Kidney (tissue), 14 donors: ENCODE results near the gene TBC1D12. TPM values are rescaled to one million over a fixed set of nuclear protein-coding genes. Genes with fewer than 3 reads are reported as not detected.

ENCODE experiments used
- DNase-seq, 5 donors: peaks; one replicate each; pipeline ENCODE4 v3.0.0-alpha.2; 2013 to 2020
- FAIRE-seq: peaks from 2 replicates; lab custom pipeline; 2012; peaks lifted over from hg19 to GRCh38; lab: Jason Lieb, UNC
- H3K27ac ChIP-seq, 2 donors: one replicate each; pipeline ENCODE4 v1.7.0; 2013; ENCODE audit warnings: low read depth in 2 of 2, low read length in 2 of 2, inconsistent platforms in 1 of 2
- H3K27me3 ChIP-seq: one replicate; pipeline ENCODE4 v1.7.1; 2013; ENCODE audit warnings: low read length, inconsistent platforms; ENCODE audit not compliant: control insufficient read depth, insufficient read depth
- H3K36me3 ChIP-seq, 3 donors: one replicate each; pipeline versions ENCODE4 v1.7.0 to v1.7.1; 2013; ENCODE audit warnings: low read length in 3 of 3, control low read depth in 1 of 3, inconsistent platforms in 1 of 3; ENCODE audit not compliant: insufficient read depth in 3 of 3, control insufficient read depth in 2 of 3
- H3K4me1 ChIP-seq, 3 donors: one replicate each; pipeline versions ENCODE4 v1.7.0 to v1.7.1; 2013; ENCODE audit warnings: low read length in 3 of 3, inconsistent platforms in 1 of 3, low read depth in 1 of 3; ENCODE audit not compliant: control insufficient read depth in 2 of 3, insufficient read depth in 2 of 3
- H3K4me3 ChIP-seq, 3 donors: one replicate each; pipeline versions ENCODE4 v1.7.0 to v1.8.1; 2013; ENCODE audit warnings: low read length in 3 of 3, control low read depth in 1 of 3, inconsistent platforms in 1 of 3
- H3K9ac ChIP-seq, 3 donors: one replicate each; pipeline versions ENCODE4 v1.7.0 to v1.7.1; 2013; ENCODE audit warnings: low read length in 3 of 3, control low read depth in 1 of 3, inconsistent platforms in 1 of 3
- H3K9me3 ChIP-seq, 3 donors: one replicate each; pipeline versions ENCODE4 v1.7.0 to v1.7.1; 2013; ENCODE audit warnings: low read length in 3 of 3, control low read depth in 1 of 3, inconsistent platforms in 1 of 3; ENCODE audit not compliant: control insufficient read depth in 2 of 3, insufficient read depth in 1 of 3
- CTCF ChIP-seq: IDR thresholded peaks from 3 replicates; pipeline ENCODE4 v1.5.1; 2012; ENCODE audit warnings: mild to moderate bottlenecking, moderate library complexity, borderline replicate concordance; ENCODE audit not compliant: insufficient read depth; ENCODE audit errors: extremely low read depth
- intact Hi-C: fragments of 100-400 bp; cut with DNase I; formaldehyde crosslinking; loops from one replicate; pipeline ENCODE4 v1.11.1; 2022
- polyA plus RNA-seq: library from polyadenylated mRNA; stranded (reverse); fragments of 350-450 nt; fragmentation: Illumina TruSeq; extraction: RNeasy Lipid Tissue Mini Kit (QIAGEN cat#74804); gene quantifications from one replicate; pipeline ENCODE4 v1.2.3, GENCODE V29; 2014; ENCODE audit warnings: low read depth, low replicate concordance; ENCODE audit not compliant: insufficient read depth
- total RNA-seq: library from RNA; stranded (reverse); fragmentation: NEBNext Ultra II Directional; extraction: Animal tissue kit (Norgen Biotek cat#: 25700); gene quantifications from one replicate; pipeline ENCODE4 v1.2.1, GENCODE V29; 2021
- donor health status: control.
- donor health status: control.
- donor health status: control.
- donor health status: control.
- donor health status: control.
- donor health status: DM: yes; HTN: yes; CAD: no.
- donor health status: Normal renal cell carcinoma (clear cell type).

TBC1D12 gene
- total and polyA plus RNA-seq, 2 donors from 2014 or later: 4.4 to 13.1 TPM

DNA sequence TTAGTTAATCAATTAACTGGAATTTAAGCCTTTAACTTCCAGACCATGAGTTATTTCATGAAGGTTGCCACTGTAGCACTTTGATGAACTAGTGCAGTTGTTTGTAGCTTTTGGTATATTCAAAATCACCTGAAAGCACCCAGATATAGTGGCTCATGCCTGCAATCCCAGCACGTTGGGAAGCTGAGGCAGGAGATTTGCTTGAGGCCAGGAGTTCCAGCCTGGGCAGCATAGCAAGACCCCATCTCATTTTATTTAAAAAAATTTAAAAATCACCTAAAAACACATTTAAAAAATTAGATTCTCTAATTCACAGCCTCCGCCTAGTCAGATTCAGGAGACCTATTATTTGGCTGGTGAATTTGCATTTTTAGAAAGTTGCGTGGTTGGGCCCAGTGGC lies 9.0 kb downstream of the TBC1D12 start:
- no peak for TF ChIP-seq CTCF
- Histone ChIP-seq H3K4me1 (peaks cover 0 to 8% (median 6%) of the 10 kb centered on the region in 3 donors), H3K9me3 (no peaks in the 10 kb centered on the region), H3K27ac (no peak overlapping the region), H3K9ac (no peak overlapping the region), H3K36me3 (no peaks in the 10 kb centered on the region), H3K27me3 (no peaks in the 10 kb centered on the region), H3K4me3 (no peak overlapping the region)
- DNase-seq: no peak
- no peak for FAIRE-seq
- intact Hi-C loops: no loop called here

DNA sequence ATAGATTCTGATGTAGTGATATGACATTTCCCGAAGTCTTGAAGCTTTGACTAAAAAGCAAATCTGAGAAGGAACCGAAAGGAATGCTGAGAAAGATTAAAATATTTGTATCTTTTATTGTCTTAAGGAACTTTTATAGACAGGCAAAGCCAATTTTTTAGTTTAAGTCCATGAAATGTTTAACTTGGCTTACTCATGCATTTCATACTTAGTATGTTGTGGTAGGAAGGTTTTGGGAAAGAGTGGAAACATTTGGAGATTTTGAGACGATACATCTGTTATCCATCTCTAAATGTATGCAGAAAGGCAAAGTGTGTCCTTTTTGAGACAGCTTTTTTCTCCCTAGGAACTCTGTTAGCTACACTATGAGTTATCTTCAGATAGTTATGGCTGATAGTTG lies 10.1 kb downstream of the TBC1D12 start:
- Histone ChIP-seq H3K9me3 (no peaks in the 10 kb centered on the region), H3K9ac (no peak overlapping the region), H3K27ac (no peak overlapping the region), H3K4me3 (no peak overlapping the region), H3K4me1 (peaks cover 0 to 8% (median 6%) of the 10 kb centered on the region in 3 donors), H3K27me3 (no peaks in the 10 kb centered on the region), H3K36me3 (no peaks in the 10 kb centered on the region)
- DNase-seq (peak in 2 of 5 donors; percentile 60 to 79), FAIRE-seq (no peak)
- intact Hi-C loops: no loop called here
- TF ChIP-seq CTCF: no peak

GRCh38 chr10:94413361-94413760 lies 11.0 kb downstream of the TBC1D12 start:
- no peak overlapping the region for H3K9ac ChIP-seq
- DNase-seq (peak in 1 of 5 donors; percentile 14), FAIRE-seq (peak; percentile 68)
- intact Hi-C loops: no loop called here
- no peaks in the 10 kb centered on the region for H3K36me3 ChIP-seq
- no peak overlapping the region for H3K27ac ChIP-seq
- peaks cover 0 to 8% (median 6%) of the 10 kb centered on the region in 3 donors for H3K4me1 ChIP-seq
- no peaks in the 10 kb centered on the region for H3K27me3 ChIP-seq
- H3K9me3 ChIP-seq: no peaks in the 10 kb centered on the region
- H3K4me3 ChIP-seq: no peak overlapping the region
- no peak for TF ChIP-seq CTCF

DNA sequence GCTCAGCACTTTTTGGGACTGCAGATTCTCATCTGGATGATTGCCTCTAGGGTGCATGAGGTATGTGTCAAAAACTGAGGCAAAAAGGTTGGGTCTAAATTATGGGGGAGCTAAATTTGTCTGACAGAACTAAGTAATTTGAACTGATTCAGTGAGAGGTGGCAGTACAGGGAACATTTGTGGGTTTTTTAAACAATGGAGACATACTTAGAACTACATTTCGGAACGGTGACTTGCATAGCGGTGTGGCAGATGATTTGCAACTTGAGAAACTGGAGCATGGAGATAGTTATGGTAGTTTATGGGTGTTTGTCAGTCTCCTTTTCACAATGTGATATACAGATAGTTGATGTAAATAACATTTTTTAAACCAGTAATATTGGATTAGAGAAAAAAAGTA lies 14.6 kb downstream of the TBC1D12 start:
- Histone ChIP-seq H3K27ac (no peak overlapping the region), H3K36me3 (no peaks in the 10 kb centered on the region), H3K4me3 (no peak overlapping the region), H3K27me3 (no peaks in the 10 kb centered on the region), H3K9ac (no peak overlapping the region), H3K4me1 (peaks cover 0 to 6% (median 3%) of the 10 kb centered on the region in 3 donors), H3K9me3 (no peaks in the 10 kb centered on the region)
- FAIRE-seq (no peak), DNase-seq (no peak)
- intact Hi-C loops: no loop called here
- TF ChIP-seq CTCF: no peak
